ENCODE data around the gene GGCT. TPM values are rescaled to one million over a fixed set of nuclear protein-coding genes. Genes with fewer than 3 reads are reported as not detected.

The GGCT gene
- total RNA-seq, 2 experiments from 2014 or later = 39.9 to 42.6 TPM

- no peak for DNase-seq
These were observed 41.1 kb downstream of the GGCT start for GRCh38 chr7:30463405-30464145.

GRCh38 chr7:30462179-30462578 is 42.5 kb downstream of the GGCT start:
- no peak for DNase-seq
- H3K4me3 Mint-ChIP-seq = no peak overlapping the region
- peaks cover 10% of the 10 kb centered on the region for H3K36me3 Mint-ChIP-seq (ENCODE audit: low read depth)
- CTCF ChIA-PET = interaction anchor here (0.6 kb wide), 1 partner anchor 546 kb away, joined by 4 read pairs; no protein-coding TSS in a partner anchor
- peaks cover 23% of the 10 kb centered on the region for H3K4me1 Mint-ChIP-seq
- H3K27ac Mint-ChIP-seq = no peak overlapping the region
- no peaks in the 10 kb centered on the region for H3K27me3 Mint-ChIP-seq
- H3K9me3 Mint-ChIP-seq = no peaks in the 10 kb centered on the region
- POLR2A ChIA-PET = interaction anchor here (0.7 kb wide), 1 partner anchor 327 kb away, joined by 4 read pairs; the partner anchor contains the start of gene MTURN

More at GRCh38 chr7:30463405-30464145, 41.1 kb downstream of the GGCT start:
- CTCF ChIA-PET = no interaction called here
- POLR2A ChIA-PET = no interaction called here
- H3K36me3 Mint-ChIP-seq (ENCODE audit: low read depth) = peaks cover 12% of the 10 kb centered on the region
- no peaks in the 10 kb centered on the region for H3K9me3 Mint-ChIP-seq
- H3K27ac Mint-ChIP-seq = peak overlapping the region; percentile 9
- H3K27me3 Mint-ChIP-seq = no peaks in the 10 kb centered on the region
- H3K4me3 Mint-ChIP-seq = no peak overlapping the region
- peaks cover 34% of the 10 kb centered on the region for H3K4me1 Mint-ChIP-seq

- no peak overlapping the region for H3K27ac Mint-ChIP-seq
- no peak overlapping the region for H3K4me3 Mint-ChIP-seq
- no peaks in the 10 kb centered on the region for H3K27me3 Mint-ChIP-seq
- CTCF ChIA-PET = interaction anchor here (0.6 to 0.8 kb wide), 2 partner anchors 9 to 39 kb away, joined by 3 read pairs; no protein-coding TSS in a partner anchor
- H3K9me3 Mint-ChIP-seq = no peaks in the 10 kb centered on the region
- POLR2A ChIA-PET = no interaction called here
- H3K4me1 Mint-ChIP-seq = peaks cover 11% of the 10 kb centered on the region
- no peak for DNase-seq
- peaks cover 15% of the 10 kb centered on the region for H3K36me3 Mint-ChIP-seq (ENCODE audit: low read depth)
These were observed 44.4 kb downstream of the GGCT start for GRCh38 chr7:30460246-30460633.

- Mint-ChIP-seq H3K27me3 (no peaks in the 10 kb centered on the region), H3K4me1 (peaks cover 6% of the 10 kb centered on the region), H3K36me3 (ENCODE audit: low read depth) (peaks cover 15% of the 10 kb centered on the region), H3K4me3 (no peak overlapping the region), H3K9me3 (no peaks in the 10 kb centered on the region), H3K27ac (no peak overlapping the region)
- DNase-seq = no peak
- ChIA-PET CTCF (no interaction called here), POLR2A (no interaction called here)
These were observed 44.9 kb downstream of the GGCT start for GRCh38 chr7:30459591-30460245.

- Mint-ChIP-seq H3K36me3 (ENCODE audit: low read depth) (peaks cover 17% of the 10 kb centered on the region), H3K9me3 (no peaks in the 10 kb centered on the region), H3K27me3 (no peaks in the 10 kb centered on the region), H3K27ac (no peak overlapping the region), H3K4me1 (no peaks in the 10 kb centered on the region), H3K4me3 (no peak overlapping the region)
- POLR2A ChIA-PET = no interaction called here
- CTCF ChIA-PET = no interaction called here
- no peak for DNase-seq
These were observed 46.3 kb downstream of the GGCT start for GRCh38 chr7:30458311-30458710.

GRCh38 chr7:30453921-30454320 is 50.7 kb downstream of the GGCT start:
- CTCF ChIA-PET = interaction anchor here (0.8 to 0.9 kb wide), 2 partner anchors 19 to 59 kb away, joined by 3 to 4 read pairs; no protein-coding TSS in a partner anchor
- H3K27ac Mint-ChIP-seq = no peak overlapping the region
- H3K9me3 Mint-ChIP-seq = no peaks in the 10 kb centered on the region
- no peak for DNase-seq
- H3K4me3 Mint-ChIP-seq = no peak overlapping the region
- POLR2A ChIA-PET = interaction anchor here (0.7 kb wide), 1 partner anchor 26 kb away, joined by 3 read pairs; no protein-coding TSS in a partner anchor
- H3K36me3 Mint-ChIP-seq (ENCODE audit: low read depth) = peaks cover 20% of the 10 kb centered on the region
- H3K27me3 Mint-ChIP-seq = no peaks in the 10 kb centered on the region
- H3K4me1 Mint-ChIP-seq = no peaks in the 10 kb centered on the region

GRCh38 chr7:30453016-30453415 is 51.6 kb downstream of the GGCT start:
- Mint-ChIP-seq H3K36me3 (ENCODE audit: low read depth) (peaks cover 20% of the 10 kb centered on the region), H3K9me3 (no peaks in the 10 kb centered on the region), H3K4me3 (no peak overlapping the region), H3K27me3 (no peaks in the 10 kb centered on the region), H3K4me1 (no peaks in the 10 kb centered on the region), H3K27ac (no peak overlapping the region)
- no peak for DNase-seq
- ChIA-PET POLR2A (no interaction called here), CTCF (no interaction called here)

- no peak overlapping the region for H3K4me3 Mint-ChIP-seq
These were observed 52.2 kb downstream of the GGCT start for GRCh38 chr7:30452280-30452930.

GRCh38 chr7:30451539-30452279 is 52.9 kb downstream of the GGCT start:
- Mint-ChIP-seq H3K4me1 (no peaks in the 10 kb centered on the region), H3K27ac (no peak overlapping the region), H3K9me3 (no peaks in the 10 kb centered on the region), H3K4me3 (no peak overlapping the region), H3K27me3 (no peaks in the 10 kb centered on the region), H3K36me3 (ENCODE audit: low read depth) (peaks cover 27% of the 10 kb centered on the region)
- DNase-seq = no peak
- CTCF ChIA-PET = interaction anchor here (1.3 kb wide), 1 partner anchor 14 kb away, joined by 3 read pairs; no protein-coding TSS in a partner anchor
- POLR2A ChIA-PET = no interaction called here

More at GRCh38 chr7:30452280-30452930, 52.2 kb downstream of the GGCT start:
- H3K9me3 Mint-ChIP-seq = no peaks in the 10 kb centered on the region
- H3K27ac Mint-ChIP-seq = no peak overlapping the region
- peaks cover 22% of the 10 kb centered on the region for H3K36me3 Mint-ChIP-seq (ENCODE audit: low read depth)
- POLR2A ChIA-PET = no interaction called here
- no peaks in the 10 kb centered on the region for H3K27me3 Mint-ChIP-seq
- CTCF ChIA-PET = interaction anchor here (1.3 kb wide), 1 partner anchor 15 kb away, joined by 3 read pairs; no protein-coding TSS in a partner anchor
- H3K4me1 Mint-ChIP-seq = no peaks in the 10 kb centered on the region
- DNase-seq = no peak

GRCh38 chr7:30450983-30451497 is 53.6 kb downstream of the GGCT start:
- Mint-ChIP-seq H3K27ac (no peak overlapping the region), H3K4me1 (peaks cover 4% of the 10 kb centered on the region), H3K36me3 (ENCODE audit: low read depth) (peaks cover 25% of the 10 kb centered on the region), H3K27me3 (no peaks in the 10 kb centered on the region), H3K9me3 (no peaks in the 10 kb centered on the region), H3K4me3 (no peak overlapping the region)
- ChIA-PET POLR2A (no interaction called here), CTCF (no interaction called here)
- no peak for DNase-seq

GRCh38 chr7:30450240-30450982 is 54.2 kb downstream of the GGCT start:
- no peak overlapping the region for H3K4me3 Mint-ChIP-seq
- ChIA-PET CTCF (no interaction called here), POLR2A (no interaction called here)
- peaks cover 27% of the 10 kb centered on the region for H3K36me3 Mint-ChIP-seq (ENCODE audit: low read depth)
- H3K4me1 Mint-ChIP-seq = peaks cover 8% of the 10 kb centered on the region
- H3K27me3 Mint-ChIP-seq = no peaks in the 10 kb centered on the region
- H3K9me3 Mint-ChIP-seq = no peaks in the 10 kb centered on the region
- H3K27ac Mint-ChIP-seq = no peak overlapping the region
- no peak for DNase-seq

Measured in activated CD4-positive, alpha-beta T cell treated with anti-CD3 and anti-CD28 coated beads, Interleukin-2, amount 10 ng/mL, durations not matched to agents 7 days and 5 days (primary cell).